Measurements from ENCODE around the gene FLNA. TPM values are rescaled to one million over a fixed set of nuclear protein-coding genes. Genes with fewer than 3 reads are reported as not detected.

FLNA gene
- total RNA-seq, 1 experiment from 2014 or later, result 1,210 TPM

- no peaks in the 10 kb centered on the region for H3K36me3 ChIP-seq (ENCODE audit: insufficient read depth, low read length, poor library complexity, severe bottlenecking)
- no peaks in the 10 kb centered on the region for H3K27me3 ChIP-seq (replicated peaks; ENCODE audit: insufficient read depth, low read depth, low read length, poor library complexity)
- no peak overlapping the region for H3K4me3 ChIP-seq (ENCODE audit: low read depth, low read length, poor library complexity, severe bottlenecking)
- no peak for DNase-seq (ENCODE audit: low spot score)
- no TSS peak for BruUV-seq (replicated peaks)
- no peak overlapping the region for H3K27ac ChIP-seq (ENCODE audit: low read depth, low read length, poor library complexity, severe bottlenecking)
- no peaks in the 10 kb centered on the region for H3K9me3 ChIP-seq (ENCODE audit: low read depth, low read length, poor library complexity, severe bottlenecking)
- H3K4me1 ChIP-seq (ENCODE audit: insufficient read depth, low read length, poor library complexity, severe bottlenecking), result no peaks in the 10 kb centered on the region
- ChIA-PET CTCF (no interaction called here), POLR2A (ENCODE audit: low non-redundant PET) (no interaction called here)
- TF ChIP-seq CTCF (conservative IDR thresholded peaks at IDR 0.05; ENCODE audit: low read depth, low read length), result no peak
- TF ChIP-seq EZH2 (IDR thresholded peaks at IDR 0.05; ENCODE audit: borderline replicate concordance, low read depth, low read length, poor library complexity, severe bottlenecking), result no peak
- intact Hi-C loops (cut with micrococcal nuclease; ENCODE audit: unreplicated experiment), result no loop called here
These were observed 41.9 kb downstream of the FLNA start for GRCh38 chrX:154332561-154332960.

GRCh38 chrX:154329294-154329693 is 45.1 kb downstream of the FLNA start:
- peaks cover 11% of the 10 kb centered on the region for H3K27me3 ChIP-seq (replicated peaks; ENCODE audit: insufficient read depth, low read depth, low read length, poor library complexity)
- no peaks in the 10 kb centered on the region for H3K9me3 ChIP-seq (ENCODE audit: low read depth, low read length, poor library complexity, severe bottlenecking)
- no peak for DNase-seq (ENCODE audit: low spot score)
- intact Hi-C loops (cut with micrococcal nuclease; ENCODE audit: unreplicated experiment), result no loop called here
- H3K36me3 ChIP-seq (ENCODE audit: insufficient read depth, low read length, poor library complexity, severe bottlenecking), result no peaks in the 10 kb centered on the region
- TF ChIP-seq EZH2 (IDR thresholded peaks at IDR 0.05; ENCODE audit: borderline replicate concordance, low read depth, low read length, poor library complexity, severe bottlenecking), result no peak
- TF ChIP-seq CTCF (conservative IDR thresholded peaks at IDR 0.05; ENCODE audit: low read depth, low read length), result no peak
- H3K27ac ChIP-seq (ENCODE audit: low read depth, low read length, poor library complexity, severe bottlenecking), result no peak overlapping the region
- no peak overlapping the region for H3K4me3 ChIP-seq (ENCODE audit: low read depth, low read length, poor library complexity, severe bottlenecking)
- H3K4me1 ChIP-seq (ENCODE audit: insufficient read depth, low read length, poor library complexity, severe bottlenecking), result no peaks in the 10 kb centered on the region
- POLR2A ChIA-PET (ENCODE audit: low non-redundant PET), result no interaction called here
- no TSS peak for BruUV-seq (replicated peaks)
- CTCF ChIA-PET, result no interaction called here

DNA sequence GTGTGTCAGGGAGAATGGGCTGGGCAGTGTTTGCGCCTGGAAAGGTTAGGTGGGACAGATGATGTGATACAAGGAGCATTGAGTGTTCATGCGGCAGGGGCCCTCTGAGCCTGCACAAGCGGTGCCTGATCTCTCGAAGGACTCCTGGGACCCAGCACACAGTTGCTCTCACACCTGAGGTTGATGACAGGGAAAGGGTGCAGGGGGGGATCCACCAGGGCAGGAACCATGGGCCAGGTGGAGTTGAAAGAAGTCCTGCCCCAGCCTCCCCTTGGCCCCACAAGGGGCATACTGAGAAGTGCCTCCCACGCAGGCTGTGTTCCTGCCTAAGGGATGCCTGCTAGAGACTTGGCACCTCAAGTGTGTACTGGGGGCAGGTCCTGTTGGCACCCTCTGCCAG is 45.8 kb downstream of the FLNA start:
- no peak overlapping the region for H3K27ac ChIP-seq (ENCODE audit: low read depth, low read length, poor library complexity, severe bottlenecking)
- ChIA-PET POLR2A (ENCODE audit: low non-redundant PET) (no interaction called here), CTCF (no interaction called here)
- peaks cover 12% of the 10 kb centered on the region for H3K27me3 ChIP-seq (replicated peaks; ENCODE audit: insufficient read depth, low read depth, low read length, poor library complexity)
- H3K4me1 ChIP-seq (ENCODE audit: insufficient read depth, low read length, poor library complexity, severe bottlenecking), result no peaks in the 10 kb centered on the region
- no peaks in the 10 kb centered on the region for H3K9me3 ChIP-seq (ENCODE audit: low read depth, low read length, poor library complexity, severe bottlenecking)
- intact Hi-C loops (cut with micrococcal nuclease; ENCODE audit: unreplicated experiment), result no loop called here
- TF ChIP-seq EZH2 (IDR thresholded peaks at IDR 0.05; ENCODE audit: borderline replicate concordance, low read depth, low read length, poor library complexity, severe bottlenecking) (no peak), CTCF (conservative IDR thresholded peaks at IDR 0.05; ENCODE audit: low read depth, low read length) (no peak)
- no TSS peak for BruUV-seq (replicated peaks)
- no peaks in the 10 kb centered on the region for H3K36me3 ChIP-seq (ENCODE audit: insufficient read depth, low read length, poor library complexity, severe bottlenecking)
- no peak for DNase-seq (ENCODE audit: low spot score)
- no peak overlapping the region for H3K4me3 ChIP-seq (ENCODE audit: low read depth, low read length, poor library complexity, severe bottlenecking)

Measured in A673 (cell line).